ENCODE measurements around the gene RNF220.
"Not testable (repeated sequence)": the region's sequence is repeated elsewhere in the genome, so short reads cannot be mapped to it uniquely, and the experiment has no call there.

Gene RNF220

DNA sequence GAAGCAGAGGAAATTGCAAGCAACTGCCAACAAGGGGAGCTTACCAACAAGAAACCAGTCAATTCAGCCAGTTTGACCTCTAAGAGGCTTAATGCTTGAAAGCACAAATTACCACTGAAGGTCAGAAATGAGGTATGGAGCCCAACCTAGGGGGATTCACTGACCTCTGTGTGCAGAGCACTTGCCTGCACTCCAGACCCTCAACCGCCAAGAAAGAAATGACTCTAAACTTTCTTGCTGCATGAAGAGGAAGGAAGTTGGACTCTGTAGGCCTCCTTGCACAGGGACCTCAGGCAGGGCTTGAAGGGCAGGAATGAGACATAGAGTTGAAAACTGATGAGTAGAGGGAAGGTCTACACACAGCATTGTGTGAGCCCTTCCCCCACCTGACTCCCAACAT, 279.5 kb downstream of the RNF220 start:
- FAIRE-seq: no peak

DNA sequence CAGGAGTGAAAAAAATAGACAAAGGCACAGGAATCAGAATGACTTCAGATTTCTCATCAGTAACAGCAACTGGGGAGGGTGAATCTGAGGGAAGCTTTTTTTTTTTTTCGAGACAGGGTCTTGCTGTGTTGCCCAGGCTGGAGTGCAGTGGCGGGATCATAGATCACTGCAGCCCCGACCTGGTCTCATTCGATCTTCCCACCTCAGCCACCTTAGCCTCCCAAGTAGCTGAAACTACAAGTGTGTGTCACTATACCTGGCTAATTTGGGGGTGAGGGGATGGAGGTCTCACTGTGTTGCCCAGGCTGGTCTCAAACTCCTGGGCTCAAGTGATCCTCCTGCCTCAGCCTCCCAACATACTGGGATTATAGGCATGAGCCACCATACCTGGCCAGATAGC, 280.2 kb downstream of the RNF220 start:
- no peak for FAIRE-seq

DNA sequence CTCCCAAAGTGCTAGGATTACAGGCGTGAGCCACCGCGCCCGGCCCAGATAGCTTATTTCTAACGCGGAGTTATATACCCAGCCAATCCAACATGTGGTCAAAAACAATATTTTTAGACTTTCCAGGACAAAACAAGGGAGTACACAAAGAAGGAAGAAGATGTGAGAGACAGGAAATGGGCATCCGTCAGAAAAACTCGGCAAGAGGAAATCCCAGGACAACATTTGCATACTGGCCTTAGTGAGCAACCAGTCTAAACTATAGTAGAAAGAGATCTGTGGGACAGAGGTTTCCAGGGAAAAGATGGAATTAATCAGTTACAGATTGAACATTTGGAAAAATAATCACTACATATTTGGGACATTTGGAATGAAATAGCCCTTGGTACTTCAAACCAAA, 280.8 kb downstream of the RNF220 start:
- FAIRE-seq: no peak

DNA sequence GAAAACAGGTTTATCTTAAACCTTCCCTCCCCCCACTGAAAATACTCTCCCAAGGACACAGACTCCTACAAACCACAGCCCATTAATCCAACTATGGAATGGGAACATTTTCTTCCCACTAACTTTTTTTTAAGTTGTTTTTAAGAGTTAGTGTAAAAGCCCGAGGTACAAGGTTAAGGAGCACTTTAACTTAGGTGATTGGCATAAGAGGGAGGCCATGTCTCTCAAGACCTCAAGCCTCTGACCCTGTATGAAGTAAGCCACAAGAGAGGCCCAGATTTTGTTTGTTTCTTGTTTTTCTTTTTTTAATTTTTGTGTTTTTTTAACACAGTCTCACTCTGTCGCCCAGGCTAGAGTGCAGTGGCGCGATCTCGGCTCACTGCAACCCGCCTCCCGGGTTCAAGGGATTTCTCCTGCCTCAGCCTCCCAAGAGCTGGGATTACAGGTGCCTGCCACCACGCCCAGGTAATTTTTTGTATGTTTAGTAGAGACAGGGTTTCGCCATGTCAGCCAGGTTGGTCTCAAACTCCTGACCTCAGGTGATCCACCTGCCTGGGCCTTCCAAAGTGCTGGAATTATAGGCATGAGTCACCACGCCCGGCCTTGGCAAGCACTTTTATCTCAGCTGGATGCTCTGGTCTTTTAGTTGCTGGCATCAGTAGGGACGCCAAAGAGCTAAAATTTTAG, 283.8 kb downstream of the RNF220 start:
- FAIRE-seq: no peak

DNA sequence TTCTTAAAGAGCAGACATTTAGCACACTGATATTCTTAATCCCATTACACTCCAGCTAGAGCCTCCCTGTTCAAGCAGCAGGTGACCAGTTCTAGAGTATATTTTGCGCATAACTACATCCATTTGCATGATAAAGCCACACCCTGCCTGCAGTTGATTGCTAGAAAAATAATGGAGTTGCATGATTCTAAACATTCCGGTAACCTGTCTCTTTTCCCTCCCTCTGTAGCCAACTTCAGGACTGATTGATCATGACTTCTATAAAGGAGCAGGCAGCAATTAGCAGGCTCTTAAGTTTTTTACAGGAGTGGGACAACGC, 284.4 kb downstream of the RNF220 start:
- no peak for FAIRE-seq

DNA sequence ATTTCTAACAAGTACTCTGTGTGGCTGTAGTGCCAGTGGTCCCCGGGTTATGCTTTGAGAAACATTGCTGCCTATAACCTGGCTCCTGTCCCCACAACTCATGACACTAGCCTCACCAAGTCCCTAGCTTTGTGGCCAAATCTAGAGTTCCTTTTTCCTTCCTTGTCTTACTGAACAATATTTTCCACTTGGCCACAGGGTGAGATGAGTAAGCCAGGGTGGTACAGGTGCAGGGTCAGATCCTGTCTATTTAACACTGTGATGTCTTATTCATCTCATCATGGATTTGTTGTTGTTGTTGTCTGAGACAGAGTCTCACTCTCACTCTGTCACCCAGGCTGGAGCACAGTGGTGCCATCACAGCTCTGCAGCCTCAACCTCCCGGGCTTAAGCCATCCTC, 288.1 kb downstream of the RNF220 start:
- FAIRE-seq: no peak

DNA sequence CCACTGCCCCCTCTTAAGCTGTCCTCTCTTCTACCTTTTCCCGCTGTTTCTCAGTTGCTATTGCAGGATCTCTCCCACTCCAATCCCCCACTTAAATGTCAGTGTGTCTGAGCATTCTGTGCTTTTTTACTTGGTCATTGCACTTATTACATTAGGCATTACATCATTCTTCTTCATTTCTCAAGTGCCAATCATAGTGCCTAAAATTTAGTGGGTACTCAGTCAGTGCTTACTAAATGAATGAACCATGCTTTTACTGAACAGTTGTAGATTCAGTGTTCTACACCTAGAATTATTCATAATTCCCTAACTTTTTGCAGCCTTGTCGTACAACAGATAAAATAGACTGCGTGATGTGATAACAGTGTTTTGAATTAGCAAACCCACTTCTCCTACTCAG, 288.8 kb downstream of the RNF220 start:
- FAIRE-seq: no peak

DNA sequence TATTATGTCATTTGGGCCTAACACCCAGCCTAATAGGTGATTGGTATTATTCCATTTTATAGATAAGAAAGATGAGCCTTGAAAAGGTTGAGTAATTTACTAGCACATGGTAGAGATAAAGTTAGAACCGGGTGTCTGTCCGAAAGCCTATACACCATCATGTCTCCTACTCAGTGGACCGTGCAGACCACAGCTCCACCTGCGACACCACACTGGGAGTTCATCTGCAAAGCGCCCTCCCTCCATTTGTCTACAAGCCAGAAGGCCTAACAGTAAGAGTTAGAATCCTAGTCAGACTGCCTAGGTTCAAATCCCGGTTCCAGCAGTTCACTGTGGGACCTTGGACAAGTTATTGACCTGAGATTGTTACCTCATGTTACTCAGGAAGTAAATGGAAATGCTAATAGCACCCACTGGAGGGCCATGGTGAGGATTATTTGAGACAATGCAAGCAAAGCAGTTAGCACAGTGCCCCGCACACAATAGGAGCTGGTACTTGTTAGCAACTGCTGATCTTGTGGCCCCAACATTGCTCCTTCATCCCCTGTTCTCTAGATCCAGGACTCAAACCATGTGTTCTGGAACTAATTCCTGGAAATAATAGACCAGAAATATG, 289.9 kb downstream of the RNF220 start:
- no peak for FAIRE-seq

DNA sequence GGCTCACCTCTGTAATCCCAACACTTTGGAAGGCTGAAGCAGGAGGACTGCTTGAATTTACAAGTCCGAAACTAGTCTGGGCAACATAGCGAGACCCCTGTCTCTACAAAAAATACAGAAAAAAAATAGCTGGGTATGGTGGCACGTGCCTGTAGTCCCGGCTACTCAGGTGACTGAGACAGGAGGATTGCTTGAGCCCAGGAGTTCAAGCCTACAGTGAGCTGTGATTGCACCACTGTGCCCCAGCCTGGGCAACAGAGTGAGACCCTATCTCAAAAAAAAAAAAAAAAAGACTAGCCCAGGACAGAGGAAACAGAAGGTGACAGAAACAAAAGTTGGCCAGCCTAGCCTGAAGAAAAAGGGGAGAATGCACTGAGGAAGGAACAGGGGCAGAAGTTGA, 290.6 kb downstream of the RNF220 start:
- FAIRE-seq: no peak

DNA sequence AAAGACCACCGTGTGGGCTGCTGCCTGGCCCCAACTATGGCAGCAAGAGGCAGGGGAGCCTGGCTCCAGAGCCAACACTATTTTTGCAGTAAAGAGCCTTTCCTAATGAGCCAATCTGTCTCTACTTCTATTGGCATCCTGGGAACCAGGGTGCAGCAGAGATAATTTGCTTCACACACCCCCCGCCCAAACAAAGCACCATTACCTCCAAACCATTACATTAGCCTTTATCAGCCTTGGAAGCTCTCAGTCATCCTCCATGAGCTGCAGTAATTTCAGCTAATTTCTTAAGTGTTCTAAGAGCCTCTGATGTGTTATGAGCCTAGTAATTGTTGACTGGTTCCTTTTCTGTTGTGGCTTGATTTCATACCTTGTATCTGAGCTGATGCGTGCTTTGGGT, 291.0 kb downstream of the RNF220 start:
- no peak for FAIRE-seq

DNA sequence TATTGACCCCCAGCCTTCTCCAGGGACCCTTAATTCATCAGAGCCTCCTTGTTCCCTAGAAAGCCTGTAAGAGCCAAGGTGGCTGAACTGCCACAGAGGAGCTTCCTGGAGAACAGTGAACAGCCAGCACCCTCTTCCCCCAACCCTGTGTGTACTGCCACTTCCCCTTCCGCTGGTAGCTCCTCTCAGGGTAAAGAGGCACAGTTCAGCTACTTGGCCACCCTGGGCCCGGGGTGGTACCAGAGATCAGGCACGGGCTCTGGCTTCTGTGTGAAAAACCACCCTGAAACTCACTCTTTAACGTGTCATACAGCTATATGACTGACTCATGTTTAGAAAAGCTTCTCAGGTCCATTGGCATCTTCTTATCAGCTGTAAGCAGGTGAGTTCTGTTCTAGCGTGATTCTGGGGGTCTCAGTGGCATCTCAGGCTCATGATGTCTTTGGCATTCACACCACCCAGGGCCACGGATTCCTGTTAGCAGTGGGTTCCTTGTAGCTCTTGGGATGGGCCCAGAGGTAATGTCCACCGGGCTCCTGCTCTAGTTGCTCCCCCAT, 291.8 kb downstream of the RNF220 start:
- FAIRE-seq: no peak

DNA sequence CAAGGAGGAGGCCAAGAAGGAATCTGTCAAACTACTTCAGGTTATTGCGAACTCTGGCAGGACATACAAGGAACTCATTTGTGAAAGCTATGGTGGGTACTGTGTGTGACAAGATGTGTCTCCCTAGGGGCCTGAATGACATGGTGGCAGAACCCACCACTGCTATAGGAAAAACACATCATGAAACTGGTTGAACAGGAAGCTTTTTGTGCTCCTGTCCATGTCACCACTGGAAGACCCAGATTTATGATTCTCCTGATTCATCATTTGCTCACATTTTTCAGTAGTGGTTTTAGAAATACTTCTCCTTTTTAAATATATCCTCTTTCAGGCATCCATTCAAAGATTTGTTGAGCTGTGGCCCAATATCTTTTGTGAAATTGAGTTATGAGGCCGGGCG, 293.1 kb downstream of the RNF220 start:
- no peak for FAIRE-seq

DNA sequence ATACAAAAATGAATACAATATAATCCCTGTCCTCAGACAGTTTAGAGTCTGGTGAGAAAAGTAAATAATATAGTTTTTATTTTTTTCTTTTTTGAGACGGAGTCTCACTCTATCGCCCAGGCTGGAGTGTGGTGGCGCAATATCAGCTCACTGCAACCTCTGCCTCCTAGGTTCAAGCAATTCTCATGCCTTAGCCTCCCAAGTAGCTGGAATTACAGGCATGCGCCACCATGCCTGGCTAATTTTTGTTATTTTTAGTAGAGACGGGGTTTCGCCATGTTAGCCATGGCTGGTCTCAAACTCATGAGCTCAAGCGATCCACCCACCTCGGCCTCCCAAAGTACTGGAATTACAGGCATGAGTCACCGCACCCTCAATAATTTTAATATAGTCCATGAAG, 294.3 kb downstream of the RNF220 start:
- not testable (repeated sequence) for FAIRE-seq

DNA sequence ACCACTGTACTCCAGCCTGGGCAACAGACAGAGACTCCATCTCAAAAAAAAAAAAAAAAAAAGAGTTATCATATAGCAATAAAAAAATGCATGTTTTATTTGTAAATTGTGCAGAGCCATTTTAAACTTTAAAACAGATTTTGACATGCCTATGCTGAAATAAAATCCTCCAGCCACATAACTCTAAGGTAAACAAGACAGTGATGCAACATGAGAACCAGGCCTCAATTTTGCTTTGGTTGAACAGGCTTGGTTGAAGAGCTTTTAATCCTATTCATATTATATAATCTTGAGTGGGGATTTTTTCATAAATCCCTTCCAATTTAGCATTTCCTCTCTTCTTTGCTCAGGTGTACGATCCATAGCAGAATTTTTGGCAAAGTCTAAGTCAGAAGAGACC, 295.5 kb downstream of the RNF220 start:
- FAIRE-seq: no peak

DNA sequence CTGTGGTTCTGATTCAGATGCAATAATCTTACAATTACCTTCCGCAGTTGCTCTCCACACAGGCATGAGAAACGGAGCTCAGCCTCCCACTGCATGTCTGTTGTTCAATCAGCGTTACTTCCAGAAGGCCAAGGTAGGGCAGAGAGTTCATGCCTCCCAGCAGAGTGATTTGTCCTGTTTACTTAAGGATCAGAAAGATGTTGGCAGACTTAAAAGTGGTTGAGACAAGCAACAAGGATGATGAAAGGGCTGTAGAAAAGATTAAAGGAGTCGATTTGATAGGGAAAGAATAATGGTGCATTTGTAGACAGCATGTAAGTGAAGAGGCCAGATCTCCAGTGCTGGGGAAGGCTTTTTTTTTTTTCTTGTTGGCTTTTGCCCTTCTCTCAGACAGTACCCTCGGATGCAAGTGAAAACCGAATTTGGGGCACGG, 296.1 kb downstream of the RNF220 start:
- no peak for FAIRE-seq

All from islet of Langerhans (tissue), 1 donor.